Liver (tissue), 9 donors: ENCODE results near the gene SMU1. TPM values are rescaled to one million over a fixed set of nuclear protein-coding genes. Genes with fewer than 3 reads are reported as not detected.

ENCODE experiments used
- DNase-seq: peaks from one replicate; pipeline ENCODE4 v3.0.0-alpha.2; 2017; ENCODE audit warnings: low spot score
- H3K27ac ChIP-seq, 2 donors: one replicate each; pipeline ENCODE4 v1.7.0; 2013; ENCODE audit warnings: inconsistent platforms in 2 of 2, low read length in 2 of 2, control low read depth in 1 of 2, low read depth in 1 of 2, mild to moderate bottlenecking in 1 of 2
- H3K27me3 ChIP-seq, 4 donors: one replicate each; pipeline versions ENCODE4 v1.6.1 to v1.7.0; 2013; ENCODE audit warnings: low read length in 3 of 4, inconsistent platforms in 1 of 4, mild to moderate bottlenecking in 1 of 4, moderate library complexity in 1 of 4; ENCODE audit not compliant: control insufficient read depth in 4 of 4, insufficient read depth in 4 of 4
- H3K36me3 ChIP-seq, 4 donors: one replicate each; pipeline versions ENCODE4 v1.6.1 to v1.7.0; 2013; ENCODE audit warnings: low read length in 3 of 4, mild to moderate bottlenecking in 3 of 4, low read depth in 1 of 4, moderate library complexity in 1 of 4; ENCODE audit not compliant: control insufficient read depth in 4 of 4, insufficient read depth in 3 of 4
- H3K4me1 ChIP-seq, 4 donors: one replicate each; pipeline versions ENCODE4 v1.6.1 to v1.7.0; 2013; ENCODE audit warnings: low read length in 3 of 4, mild to moderate bottlenecking in 3 of 4, moderate library complexity in 1 of 4; ENCODE audit not compliant: control insufficient read depth in 4 of 4, insufficient read depth in 4 of 4
- H3K4me3 ChIP-seq, 3 donors: one replicate each; pipeline versions ENCODE4 v1.6.1 to v1.7.0; 2013; ENCODE audit warnings: low read length in 3 of 3, control low read depth in 1 of 3, low read depth in 1 of 3, mild to moderate bottlenecking in 1 of 3
- H3K9ac ChIP-seq, 2 donors: one replicate each; pipeline ENCODE4 v1.7.0; 2013; ENCODE audit warnings: low read length in 2 of 2, mild to moderate bottlenecking in 2 of 2, moderate library complexity in 2 of 2, control low read depth in 1 of 2, low read depth in 1 of 2
- H3K9me3 ChIP-seq, 4 donors: one replicate each; pipeline versions ENCODE4 v1.6.1 to v1.7.0; 2013; ENCODE audit warnings: low read length in 3 of 4; ENCODE audit not compliant: control insufficient read depth in 4 of 4
- ATF3 ChIP-seq: IDR thresholded peaks from 2 replicates; pipeline ENCODE4 v1.6.1; 2016; ENCODE audit warnings: antibody characterized with exemption
- EGR1 ChIP-seq, 2 donors: IDR thresholded peaks; 2 replicates each; pipeline ENCODE4 v1.6.1; 2016 to 2018; ENCODE audit warnings: antibody characterized with exemption in 2 of 2, low read depth in 2 of 2
- FOXA1 ChIP-seq: IDR thresholded peaks from 2 replicates; pipeline ENCODE4 v1.6.1; 2016; ENCODE audit warnings: antibody characterized with exemption
- FOXA2 ChIP-seq: IDR thresholded peaks from 2 replicates; pipeline ENCODE4 v1.6.1; 2016; ENCODE audit warnings: antibody characterized with exemption
- GABPA ChIP-seq, 2 donors: IDR thresholded peaks in 1 of 2; conservative IDR thresholded peaks in 1 of 2; 2 replicates each; pipeline ENCODE4 v1.6.1; 2016; ENCODE audit warnings: antibody characterized with exemption in 2 of 2, mild to moderate bottlenecking in 1 of 2, moderate library complexity in 1 of 2
- HNF4A ChIP-seq, 2 donors: conservative IDR thresholded peaks; 2 replicates each; pipeline ENCODE4 v1.6.1; 2016; ENCODE audit warnings: antibody characterized with exemption in 2 of 2, mild to moderate bottlenecking in 2 of 2
- HNF4G ChIP-seq: IDR thresholded peaks from 2 replicates; pipeline ENCODE4 v1.6.1; 2016; ENCODE audit warnings: antibody characterized with exemption
- JUND ChIP-seq, 2 donors: IDR thresholded peaks; 2 replicates each; pipeline ENCODE4 v1.6.1; 2016; ENCODE audit warnings: antibody characterized with exemption in 2 of 2
- MAX ChIP-seq: IDR thresholded peaks from 2 replicates; pipeline ENCODE4 v1.6.1; 2016; ENCODE audit warnings: antibody characterized with exemption
- NR2F2 ChIP-seq: IDR thresholded peaks from 2 replicates; pipeline ENCODE4 v1.6.1; 2016; ENCODE audit warnings: antibody characterized with exemption
- RAD21 ChIP-seq, 2 donors: IDR thresholded peaks; 2 replicates each; pipeline ENCODE4 v1.6.1; 2016; ENCODE audit warnings: antibody characterized with exemption in 2 of 2, mild to moderate bottlenecking in 2 of 2
- RXRA ChIP-seq, 2 donors: IDR thresholded peaks; 2 replicates each; pipeline ENCODE4 v1.6.1; 2017 to 2018; ENCODE audit warnings: antibody characterized with exemption in 2 of 2, mild to moderate bottlenecking in 1 of 2
- TAF1 ChIP-seq: conservative IDR thresholded peaks from 2 replicates; pipeline ENCODE4 v1.6.1; 2016; ENCODE audit warnings: antibody characterized with exemption, mild to moderate bottlenecking
- YY1 ChIP-seq: IDR thresholded peaks from 2 replicates; pipeline ENCODE4 v1.6.1; 2016; ENCODE audit warnings: antibody characterized with exemption, mild to moderate bottlenecking
- ZBTB33 ChIP-seq: IDR thresholded peaks from 2 replicates; pipeline ENCODE4 v1.6.1; 2016; ENCODE audit warnings: antibody characterized with exemption
- WGBS: extraction: QIAGEN DNeasy Blood & Tissue Kit; methylation state at CpG from one replicate; pipeline ENCODE4 v1.1.7; 2013; 5-methylcytosine and 5-hydroxymethylcytosine counted together
- polyA plus RNA-seq, 2 donors: library from polyadenylated mRNA; stranded (reverse) in 1 of 2; unstranded in 1 of 2; fragments of 200-250 nt in 1 of 2; fragments of >200 nt in 1 of 2; fragmentation: Nextera tagmentation in 1 of 2; extraction: Ambion mirVana in 1 of 2; gene quantifications; one replicate each; pipeline versions ENCODE4 v1.2.1 to v1.2.3, GENCODE V29; 2013 to 2015
- total RNA-seq, 2 donors: library from RNA; depleted of rRNA; stranded (reverse); fragments of >200 nt; gene quantifications; one replicate each; pipeline ENCODE4 v1.2.3, GENCODE V29; 2014
- donor health status: healthy.
- donor health status: healthy.
- donor health status: healthy.
- donor health status: healthy.
- donor health status: healthy.

The SMU1 gene
- total and polyA plus RNA-seq, 4 donors, result 5.3 to 14.2 (median 9.5) TPM

GRCh38 chr9:33111631-33112030 is 35.2 kb upstream of the SMU1 start (continued):
- no peak for TF ChIP-seq ZBTB33
- no peak for TF ChIP-seq JUND (IDR thresholded peaks at IDR 0.05)
- TF ChIP-seq RAD21 (IDR thresholded peaks at IDR 0.05), result no peak
- no peak for TF ChIP-seq EGR1 (IDR thresholded peaks at IDR 0.05; ENCODE audit: low read depth in 2 of 2)
- no peak for TF ChIP-seq NR2F2
- no peak for TF ChIP-seq ATF3
- TF ChIP-seq FOXA1, result no peak
- TF ChIP-seq MAX, result no peak
- TF ChIP-seq HNF4A (conservative IDR thresholded peaks at IDR 0.05), result no peak
- TF ChIP-seq TAF1, result no peak
- no peak for TF ChIP-seq FOXA2
- no peak for TF ChIP-seq YY1
- no peak for TF ChIP-seq RXRA (IDR thresholded peaks at IDR 0.05)

GRCh38 chr9:33110686-33111085 is 34.2 kb upstream of the SMU1 start:
- Histone ChIP-seq H3K36me3 (peaks cover 13 to 54% (median 44%) of the 10 kb centered on the region in 4 donors), H3K9ac (no peak overlapping the region), H3K9me3 (no peaks in the 10 kb centered on the region), H3K4me1 (peaks cover 3 to 15% (median 6%) of the 10 kb centered on the region in 4 donors), H3K4me3 (no peak overlapping the region), H3K27me3 (no peaks in the 10 kb centered on the region), H3K27ac (no peak overlapping the region)
- no peak for TF ChIP-seq ZBTB33
- TF ChIP-seq HNF4A (conservative IDR thresholded peaks at IDR 0.05), result no peak
- no peak for TF ChIP-seq HNF4G
- no peak for TF ChIP-seq FOXA2
- TF ChIP-seq GABPA (IDR thresholded peaks at IDR 0.05 in 1 of 2, conservative IDR thresholded peaks at IDR 0.05 in 1 of 2), result no peak
- no peak for TF ChIP-seq RXRA (IDR thresholded peaks at IDR 0.05)
- no peak for TF ChIP-seq TAF1
- no peak for TF ChIP-seq YY1
- TF ChIP-seq NR2F2, result no peak
- no peak for TF ChIP-seq ATF3
- no peak for TF ChIP-seq MAX
- DNase-seq, result no peak
- WGBS, result 84% methylated on average over 5 of the region's 5 CpGs
